Middle frontal gyrus (tissue), 1 donor: ENCODE data around the gene SLC45A3.

Experiments used
- DNase-seq: peaks from one replicate; pipeline ENCODE4 v3.0.0-alpha.2; 2015; ENCODE audit warnings: low spot score; ENCODE audit errors: extremely low spot score

Gene SLC45A3

GRCh38 chr1:205669341-205670149, 10.8 kb downstream of the SLC45A3 start:
- DNase-seq, result no peak

- no peak for DNase-seq
Observed at GRCh38 chr1:205668951-205669340, 11.4 kb downstream of the SLC45A3 start.

GRCh38 chr1:205667909-205668643, 12.2 kb downstream of the SLC45A3 start:
- DNase-seq, result no peak

- no peak for DNase-seq
Observed at GRCh38 chr1:205666372-205667166, 13.7 kb downstream of the SLC45A3 start.

GRCh38 chr1:205665201-205666045, 14.9 kb downstream of the SLC45A3 start:
- no peak for DNase-seq

- no peak for DNase-seq
Observed at GRCh38 chr1:205664399-205665017, 15.8 kb downstream of the SLC45A3 start.

GRCh38 chr1:205663286-205663936, 16.9 kb downstream of the SLC45A3 start:
- no peak for DNase-seq

- DNase-seq, result no peak
Observed at GRCh38 chr1:205662791-205663190, 17.5 kb downstream of the SLC45A3 start.

GRCh38 chr1:205662135-205662738, 18.1 kb downstream of the SLC45A3 start:
- DNase-seq, result no peak

GRCh38 chr1:205661429-205662134, 18.7 kb downstream of the SLC45A3 start:
- no peak for DNase-seq

GRCh38 chr1:205660361-205660760, 19.9 kb downstream of the SLC45A3 start:
- DNase-seq, result no peak

- DNase-seq, result peak; percentile 69
Observed at GRCh38 chr1:205658943-205659581, 21.2 kb downstream of the SLC45A3 start.

GRCh38 chr1:205656236-205656635, 24.1 kb downstream of the SLC45A3 start:
- no peak for DNase-seq

GRCh38 chr1:205652984-205653383, 27.3 kb downstream of the SLC45A3 start:
- no peak for DNase-seq

- no peak for DNase-seq
Observed at GRCh38 chr1:205650241-205650640, 30.1 kb downstream of the SLC45A3 start.

- DNase-seq, result no peak
Observed at GRCh38 chr1:205645519-205645918, 34.8 kb downstream of the SLC45A3 start.

GRCh38 chr1:205642679-205643307, 37.5 kb downstream of the SLC45A3 start:
- DNase-seq, result no peak

GRCh38 chr1:205639567-205639966, 40.7 kb downstream of the SLC45A3 start:
- no peak for DNase-seq
